ENCODE results near the gene LCE3B.
"Not testable (repeated sequence)": the region's sequence is repeated elsewhere in the genome, so short reads cannot be mapped to it uniquely, and the experiment has no call there.

LCE3B gene

GRCh38 chr1:152613511-152613910 is at the start of gene LCE3B:
Gene LCE3B (plus strand): TSS chr1:152613811. CDS start chr1:152613811, 0 bp downstream.
- DNase-seq (ENCODE audit: low spot score) = no peak

GRCh38 chr1:152565115-152565514 is 48.5 kb upstream of the LCE3B start:
- no peak for DNase-seq (ENCODE audit: low spot score)

GRCh38 chr1:152565535-152566215 is 47.9 kb upstream of the LCE3B start:
- no peak for DNase-seq (ENCODE audit: low spot score)

- no peak for DNase-seq (ENCODE audit: low spot score)
Measured at GRCh38 chr1:152566681-152567080, 46.9 kb upstream of the LCE3B start, which contains the start of gene LCE3E. Gene LCE3E (minus strand): TSS chr1:152566780. CDS start chr1:152566208, 572 bp downstream.

GRCh38 chr1:152577168-152577567 is 36.4 kb upstream of the LCE3B start:
- DNase-seq (ENCODE audit: low spot score) = no peak

- not testable (repeated sequence) for DNase-seq (ENCODE audit: low spot score)
Measured at GRCh38 chr1:152579526-152579925, 34.1 kb upstream of the LCE3B start.

- DNase-seq (ENCODE audit: low spot score) = no peak
Measured at GRCh38 chr1:152580433-152580832, 33.2 kb upstream of the LCE3B start, which contains the start of gene LCE3D. Gene LCE3D (minus strand): TSS chr1:152580516. CDS start chr1:152579936, 580 bp downstream.

- no peak for DNase-seq (ENCODE audit: low spot score)
Measured at GRCh38 chr1:152582647-152583046, 31.0 kb upstream of the LCE3B start.

- DNase-seq (ENCODE audit: low spot score) = no peak
Measured at GRCh38 chr1:152585586-152585985, 28.0 kb upstream of the LCE3B start.

- DNase-seq (ENCODE audit: low spot score) = no peak
Measured at GRCh38 chr1:152596986-152597385, 16.6 kb upstream of the LCE3B start.

- no peak for DNase-seq (ENCODE audit: low spot score)
Measured at GRCh38 chr1:152599934-152600333, 13.7 kb upstream of the LCE3B start, which contains the start of gene LCE3C. Gene LCE3C (plus strand): TSS chr1:152600234. CDS start chr1:152600732, 498 bp downstream.

GRCh38 chr1:152621993-152622392 is 8.4 kb downstream of the LCE3B start:
- DNase-seq (ENCODE audit: low spot score) = no peak

GRCh38 chr1:152622803-152623202 is 9.2 kb downstream of the LCE3B start, which contains the start of gene LCE3A:
Gene LCE3A (minus strand): TSS chr1:152623103. CDS start chr1:152623103, 0 bp downstream.
- DNase-seq (ENCODE audit: low spot score) = no peak

GRCh38 chr1:152623203-152623844 is 9.7 kb downstream of the LCE3B start:
- no peak for DNase-seq (ENCODE audit: low spot score)

- DNase-seq (ENCODE audit: low spot score) = no peak
Measured at GRCh38 chr1:152626744-152627143, 13.1 kb downstream of the LCE3B start.

- DNase-seq (ENCODE audit: low spot score) = no peak
Measured at GRCh38 chr1:152630596-152630995, 17.0 kb downstream of the LCE3B start.

GRCh38 chr1:152640351-152640750 is 26.7 kb downstream of the LCE3B start:
- DNase-seq (ENCODE audit: low spot score) = no peak

- no peak for DNase-seq (ENCODE audit: low spot score)
Measured at GRCh38 chr1:152643945-152644344, 30.3 kb downstream of the LCE3B start.

- DNase-seq (ENCODE audit: low spot score) = no peak
Measured at GRCh38 chr1:152645146-152645545, 31.5 kb downstream of the LCE3B start.

- no peak for DNase-seq (ENCODE audit: low spot score)
Measured at GRCh38 chr1:152646656-152647055, 33.0 kb downstream of the LCE3B start.

GRCh38 chr1:152654110-152654509 is 40.5 kb downstream of the LCE3B start:
- DNase-seq (ENCODE audit: low spot score) = peak; percentile 37

- DNase-seq (ENCODE audit: low spot score) = no peak
Measured at GRCh38 chr1:152656459-152656858, 42.8 kb downstream of the LCE3B start.

GRCh38 chr1:152657677-152658076 is 44.1 kb downstream of the LCE3B start:
- DNase-seq (ENCODE audit: low spot score) = no peak

All from Ammon's horn (tissue), 1 donor.